ENCODE results near the gene C1orf122.
"Not testable (repeated sequence)": the region's sequence is repeated elsewhere in the genome, so short reads cannot be mapped to it uniquely, and the experiment has no call there.

C1orf122 gene

DNA sequence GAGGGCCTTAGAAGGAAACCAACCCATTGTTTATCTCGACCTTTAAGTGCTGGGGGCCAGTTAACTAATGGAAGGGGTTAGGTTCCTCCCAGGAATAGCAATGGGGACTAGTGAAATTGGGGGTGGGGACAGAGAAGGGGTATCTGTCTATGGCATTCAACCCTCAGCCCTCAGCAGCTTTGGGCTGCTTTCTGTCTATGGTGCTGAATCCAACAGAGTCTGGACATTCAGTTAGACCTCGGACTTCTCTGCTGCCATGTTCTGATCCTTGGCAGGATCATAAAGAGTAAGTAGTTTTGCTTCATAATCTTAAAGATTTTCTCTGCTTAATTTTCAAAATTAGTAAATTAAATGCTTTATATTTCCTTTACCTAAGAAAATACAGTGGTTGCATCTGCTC, 40.1 kb upstream of the C1orf122 start:
- Histone ChIP-seq H3K4me3 (ENCODE audit: low read depth, low read length) (no peak overlapping the region), H3K36me3 (ENCODE audit: control insufficient read depth, insufficient read depth, low read length) (no peaks in the 10 kb centered on the region), H3K9ac (no peak overlapping the region), H3K27ac (no peak overlapping the region), H3K9me3 (ENCODE audit: control insufficient read depth, low read length) (no peaks in the 10 kb centered on the region), H3K27me3 (ENCODE audit: control insufficient read depth, insufficient read depth, low read length) (peaks cover 3% of the 10 kb centered on the region), H3K79me2 (no peaks in the 10 kb centered on the region), H3K4me2 (ENCODE audit: low read length) (no peak overlapping the region), H2AFZ (no peak overlapping the region), H3K4me1 (no peaks in the 10 kb centered on the region)
- TF ChIP-seq, protein P1, sequence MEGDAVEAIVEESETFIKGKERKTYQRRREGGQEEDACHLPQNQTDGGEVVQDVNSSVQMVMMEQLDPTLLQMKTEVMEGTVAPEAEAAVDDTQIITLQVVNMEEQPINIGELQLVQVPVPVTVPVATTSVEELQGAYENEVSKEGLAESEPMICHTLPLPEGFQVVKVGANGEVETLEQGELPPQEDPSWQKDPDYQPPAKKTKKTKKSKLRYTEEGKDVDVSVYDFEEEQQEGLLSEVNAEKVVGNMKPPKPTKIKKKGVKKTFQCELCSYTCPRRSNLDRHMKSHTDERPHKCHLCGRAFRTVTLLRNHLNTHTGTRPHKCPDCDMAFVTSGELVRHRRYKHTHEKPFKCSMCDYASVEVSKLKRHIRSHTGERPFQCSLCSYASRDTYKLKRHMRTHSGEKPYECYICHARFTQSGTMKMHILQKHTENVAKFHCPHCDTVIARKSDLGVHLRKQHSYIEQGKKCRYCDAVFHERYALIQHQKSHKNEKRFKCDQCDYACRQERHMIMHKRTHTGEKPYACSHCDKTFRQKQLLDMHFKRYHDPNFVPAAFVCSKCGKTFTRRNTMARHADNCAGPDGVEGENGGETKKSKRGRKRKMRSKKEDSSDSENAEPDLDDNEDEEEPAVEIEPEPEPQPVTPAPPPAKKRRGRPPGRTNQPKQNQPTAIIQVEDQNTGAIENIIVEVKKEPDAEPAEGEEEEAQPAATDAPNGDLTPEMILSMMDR (IDR thresholded peaks at IDR 0.05) = no peak

DNA sequence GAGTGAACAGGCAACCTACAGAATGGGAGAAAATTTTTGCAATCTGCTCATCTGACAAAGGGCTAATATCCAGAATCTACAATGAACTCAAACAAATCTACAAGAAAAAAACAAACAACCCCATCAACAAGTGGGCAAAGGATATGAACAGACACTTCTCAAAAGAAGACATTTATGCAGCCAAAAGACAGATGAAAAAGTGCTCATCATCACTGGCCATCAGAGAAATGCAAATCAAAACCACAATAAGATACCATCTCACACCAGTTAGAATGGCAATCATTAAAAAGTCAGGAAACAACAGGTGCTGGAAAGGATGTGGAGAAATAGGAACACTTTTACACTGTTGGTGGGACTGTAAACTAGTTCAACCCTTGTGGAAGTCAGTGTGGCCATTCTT, 36.1 kb upstream of the C1orf122 start:
- not testable (repeated sequence) for H3K36me3 ChIP-seq (ENCODE audit: control insufficient read depth, insufficient read depth, low read length); H3K4me2 ChIP-seq (ENCODE audit: low read length); H3K9ac ChIP-seq; H3K79me2 ChIP-seq; H3K4me3 ChIP-seq (ENCODE audit: low read depth, low read length); H2AFZ ChIP-seq; H3K27me3 ChIP-seq (ENCODE audit: control insufficient read depth, insufficient read depth, low read length); H3K27ac ChIP-seq; H3K4me1 ChIP-seq; H3K9me3 ChIP-seq (ENCODE audit: control insufficient read depth, low read length)

DNA sequence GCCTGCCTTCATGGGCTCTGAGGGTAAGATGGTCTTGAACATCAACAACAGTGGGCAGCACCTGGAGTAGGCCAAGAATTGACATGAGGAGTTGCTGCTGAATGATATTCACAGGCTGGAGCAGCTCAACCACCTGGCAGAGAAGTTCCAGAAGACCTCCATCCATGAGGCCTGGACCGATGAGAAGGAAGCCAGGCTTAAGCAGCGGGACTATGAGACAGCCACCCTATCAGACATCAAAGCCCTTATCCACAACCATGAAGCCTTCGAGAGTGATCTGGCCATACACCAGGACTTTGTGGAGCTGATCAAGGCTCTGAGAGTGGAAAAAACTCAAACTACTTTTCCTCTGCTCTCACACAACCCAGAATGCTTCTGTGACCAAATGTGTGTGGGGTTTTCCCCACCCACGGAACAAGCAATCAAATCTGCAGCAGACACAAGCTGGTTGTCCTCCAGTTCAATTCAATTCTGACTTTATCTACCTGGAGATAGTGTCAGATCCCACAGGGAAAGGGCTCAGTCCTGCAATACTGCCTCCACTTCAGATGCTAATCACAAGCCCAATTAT, 30.6 kb upstream of the C1orf122 start:
- TF ChIP-seq, protein P1 (IDR thresholded peaks at IDR 0.05) = no peak
- Histone ChIP-seq H3K4me3 (ENCODE audit: low read depth, low read length) (no peak overlapping the region), H3K27me3 (ENCODE audit: control insufficient read depth, insufficient read depth, low read length) (no peaks in the 10 kb centered on the region), H3K79me2 (no peaks in the 10 kb centered on the region), H2AFZ (no peak overlapping the region), H3K4me2 (ENCODE audit: low read length) (no peak overlapping the region), H3K27ac (no peak overlapping the region), H3K9me3 (ENCODE audit: control insufficient read depth, low read length) (no peaks in the 10 kb centered on the region), H3K4me1 (no peaks in the 10 kb centered on the region), H3K9ac (no peak overlapping the region), H3K36me3 (ENCODE audit: control insufficient read depth, insufficient read depth, low read length) (no peaks in the 10 kb centered on the region)

DNA sequence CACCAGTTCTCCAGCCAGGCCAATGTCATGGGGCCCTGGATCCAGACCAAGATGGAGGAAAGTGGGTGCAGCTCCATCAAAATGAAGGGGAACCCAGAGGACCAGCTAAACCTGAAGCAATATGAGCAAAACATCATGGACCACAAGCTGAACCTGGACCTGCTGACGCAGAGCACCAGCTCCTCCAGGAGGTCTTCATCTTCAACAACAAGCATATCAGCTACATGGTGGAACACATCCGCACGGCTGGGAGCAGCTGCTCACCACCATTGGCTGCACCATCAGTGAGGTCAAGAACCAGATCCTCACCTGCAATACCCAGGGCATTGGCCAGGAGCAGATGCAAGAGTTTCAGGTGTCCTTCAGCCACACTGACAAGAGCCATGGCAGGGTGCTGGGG, 28.9 kb upstream of the C1orf122 start:
- Histone ChIP-seq H3K27me3 (ENCODE audit: control insufficient read depth, insufficient read depth, low read length) (no peaks in the 10 kb centered on the region), H3K4me3 (ENCODE audit: low read depth, low read length) (no peak overlapping the region), H3K27ac (no peak overlapping the region), H3K79me2 (no peaks in the 10 kb centered on the region), H3K4me1 (no peaks in the 10 kb centered on the region), H3K9me3 (ENCODE audit: control insufficient read depth, low read length) (no peaks in the 10 kb centered on the region), H2AFZ (no peak overlapping the region), H3K9ac (no peak overlapping the region), H3K36me3 (ENCODE audit: control insufficient read depth, insufficient read depth, low read length) (no peaks in the 10 kb centered on the region), H3K4me2 (ENCODE audit: low read length) (no peak overlapping the region)
- TF ChIP-seq, protein P1 (IDR thresholded peaks at IDR 0.05) = no peak

DNA sequence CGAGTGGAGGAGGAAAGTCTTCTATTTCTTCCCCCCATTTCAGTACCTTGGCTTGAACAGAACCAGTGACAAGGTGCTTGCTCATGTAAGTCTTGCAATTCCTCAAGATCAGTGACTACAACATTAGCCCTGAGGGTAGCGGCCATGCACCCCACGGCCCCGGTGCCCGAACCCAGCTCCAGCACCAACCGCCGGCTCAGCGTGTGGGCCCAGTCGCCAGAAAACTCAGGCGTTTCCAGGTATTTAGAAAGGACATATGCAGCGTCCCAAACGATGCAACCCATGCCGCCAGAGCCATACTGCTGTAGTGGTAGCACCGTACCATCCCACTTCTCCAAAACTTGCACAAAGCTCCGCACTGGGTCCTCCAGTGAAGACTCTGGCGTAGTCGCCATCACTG, 25.1 kb upstream of the C1orf122 start:
- no peak overlapping the region for H2AFZ ChIP-seq
- TF ChIP-seq, protein P1 (IDR thresholded peaks at IDR 0.05) = no peak
- no peak overlapping the region for H3K27ac ChIP-seq
- no peak overlapping the region for H3K4me3 ChIP-seq (ENCODE audit: low read depth, low read length)
- no peaks in the 10 kb centered on the region for H3K79me2 ChIP-seq
- H3K9ac ChIP-seq = no peak overlapping the region
- H3K27me3 ChIP-seq (ENCODE audit: control insufficient read depth, insufficient read depth, low read length) = no peaks in the 10 kb centered on the region
- no peak overlapping the region for H3K4me2 ChIP-seq (ENCODE audit: low read length)
- no peaks in the 10 kb centered on the region for H3K4me1 ChIP-seq
- H3K9me3 ChIP-seq (ENCODE audit: control insufficient read depth, low read length) = no peaks in the 10 kb centered on the region
- no peaks in the 10 kb centered on the region for H3K36me3 ChIP-seq (ENCODE audit: control insufficient read depth, insufficient read depth, low read length)
